HG03135 (cell line): ENCODE measurements around the gene TAOK1.
"Not testable (repeated sequence)": the region's sequence is repeated elsewhere in the genome, so short reads cannot be mapped to it uniquely, and the experiment has no call there.

ENCODE experiments used
- ATAC-seq: cut with Tn5 transposase; IDR thresholded peaks from one replicate; pipeline ENCODE4 v1.9.1; 2021; ENCODE audit warnings: mild to moderate bottlenecking, moderate library complexity; ENCODE audit not compliant: unreplicated experiment

Gene TAOK1

DNA sequence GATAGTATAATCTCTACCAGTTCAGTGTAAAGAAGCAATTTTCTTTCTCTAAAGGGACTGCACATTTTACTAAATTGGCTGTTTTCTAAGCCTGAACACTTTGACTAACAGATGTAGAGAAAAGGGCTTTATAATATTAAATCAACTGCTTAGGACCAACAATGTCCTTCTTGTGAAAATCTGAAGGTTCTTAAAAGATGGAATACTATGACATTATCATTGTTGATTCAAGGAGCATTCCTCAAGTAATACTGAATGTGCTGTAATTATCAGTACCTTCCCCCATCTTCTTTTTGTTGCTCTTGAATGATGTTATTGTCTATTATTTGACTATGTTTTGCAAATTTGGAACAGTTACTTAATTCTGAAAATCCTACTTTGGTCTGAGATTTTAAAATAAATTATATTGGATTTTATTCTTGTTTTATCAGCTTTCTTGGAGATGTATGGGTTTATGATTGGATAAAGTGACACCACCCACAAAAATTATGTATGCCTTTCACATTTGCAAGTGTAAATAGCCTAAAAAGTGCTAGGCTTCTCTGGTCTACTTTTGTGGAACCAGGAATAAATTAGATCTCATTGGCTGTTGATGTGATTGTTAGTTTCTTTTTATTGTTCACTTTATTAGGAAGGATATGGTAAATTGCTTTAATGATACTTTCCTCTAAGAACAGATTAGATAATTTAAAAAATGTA, 53.0 kb downstream of the TAOK1 start:
- no peak for ATAC-seq

DNA sequence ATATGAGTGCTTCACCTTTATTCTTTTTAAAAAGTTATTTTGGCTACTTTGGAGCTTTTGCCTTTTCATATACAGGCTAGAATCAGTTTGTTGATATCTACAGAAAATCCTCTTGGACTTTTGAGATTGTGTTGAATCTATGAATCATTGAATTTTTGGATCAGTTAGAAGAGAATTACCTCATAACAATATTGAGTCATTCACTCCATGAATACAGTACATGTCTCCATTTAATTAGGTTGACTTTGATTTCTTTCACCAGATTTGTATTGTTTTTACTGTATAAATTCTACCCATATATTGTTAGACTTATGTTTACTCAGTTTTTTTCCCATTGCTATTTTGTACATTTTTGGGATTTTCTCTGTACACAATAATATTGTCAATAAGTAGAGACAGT, 54.4 kb downstream of the TAOK1 start:
- ATAC-seq, result no peak

DNA sequence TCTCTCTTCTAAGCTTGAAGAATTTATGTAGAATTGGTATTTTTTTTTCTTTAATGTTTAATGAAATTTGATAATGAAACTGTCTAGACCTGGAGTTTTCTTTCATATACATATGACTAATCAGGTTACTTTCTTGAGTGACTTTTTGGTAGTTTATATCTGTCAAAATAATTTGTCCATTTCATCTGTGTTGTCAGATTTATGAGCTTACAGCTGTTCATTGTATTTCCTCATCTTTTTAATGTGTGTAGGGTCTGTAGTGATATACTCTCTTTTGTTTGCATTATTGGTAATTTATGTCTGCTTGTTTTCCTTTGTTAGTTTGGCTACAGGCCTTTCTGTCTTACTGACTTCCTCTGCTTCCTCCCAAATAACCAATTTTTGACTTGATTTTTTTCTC, 55.7 kb downstream of the TAOK1 start:
- no peak for ATAC-seq

DNA sequence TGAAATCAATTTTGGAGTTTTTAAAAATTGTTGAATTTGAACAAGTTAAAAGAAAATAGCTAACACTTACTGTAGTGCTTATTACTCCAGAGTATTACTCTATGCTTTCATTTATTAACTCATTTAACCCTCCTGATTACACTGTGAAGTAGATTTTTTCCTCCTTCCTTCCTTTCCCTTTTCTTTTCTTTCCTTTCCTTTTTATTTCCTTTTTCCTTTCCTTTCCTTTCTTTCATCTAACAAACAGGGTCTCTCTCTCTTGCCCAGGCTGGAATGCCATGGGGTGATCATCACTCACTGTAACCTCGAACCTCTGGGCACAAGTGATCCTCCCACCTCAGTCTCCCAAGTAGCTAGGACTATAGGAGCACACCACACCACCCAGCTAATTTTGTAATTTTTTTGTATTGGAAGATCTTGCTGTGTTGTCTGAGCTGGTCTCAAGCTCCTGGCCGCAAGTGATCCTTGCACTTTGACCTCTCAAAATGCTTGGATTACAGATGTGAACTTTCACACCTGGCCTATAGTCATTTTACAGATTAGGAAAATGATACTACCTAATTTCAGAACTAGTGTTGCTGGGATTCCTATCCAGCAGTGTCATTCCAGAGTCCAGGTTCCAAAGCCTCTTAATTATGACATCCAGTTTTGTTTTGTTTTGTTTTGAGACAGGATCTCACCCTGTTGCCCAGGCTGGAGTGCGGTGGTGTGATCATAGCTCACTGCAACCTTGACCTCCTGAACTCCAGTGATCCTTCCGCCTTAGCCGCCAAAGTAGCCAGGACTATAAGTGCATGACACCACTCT, 59.9 kb downstream of the TAOK1 start:
- no peak for ATAC-seq

DNA sequence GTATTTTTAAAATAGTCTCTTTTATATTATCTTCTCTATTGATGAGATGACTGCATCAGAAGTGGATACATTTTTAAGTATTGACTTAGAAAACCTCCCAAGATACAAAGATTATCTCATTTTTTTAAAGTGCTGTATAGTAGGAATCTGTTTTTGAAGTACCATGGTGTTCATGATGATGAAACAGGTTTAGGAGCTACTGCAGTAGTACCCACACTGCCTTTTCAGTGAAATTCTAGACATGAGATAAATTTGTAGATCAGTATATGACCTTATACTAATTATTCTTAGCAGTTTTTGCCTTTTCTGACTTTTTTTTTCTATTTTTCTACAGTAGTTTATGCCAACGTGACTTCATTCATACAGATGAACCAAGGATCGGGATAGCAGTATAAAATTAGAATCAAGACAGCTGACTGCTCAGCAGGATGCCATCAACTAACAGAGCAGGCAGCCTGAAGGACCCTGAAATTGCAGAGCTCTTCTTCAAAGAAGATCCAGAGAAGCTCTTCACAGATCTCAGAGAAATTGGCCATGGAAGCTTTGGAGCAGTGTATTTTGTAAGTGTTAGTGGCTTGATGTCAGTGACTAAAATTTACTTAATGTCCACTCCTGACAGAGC, 61.1 kb downstream of the TAOK1 start:
- ATAC-seq, result no peak

DNA sequence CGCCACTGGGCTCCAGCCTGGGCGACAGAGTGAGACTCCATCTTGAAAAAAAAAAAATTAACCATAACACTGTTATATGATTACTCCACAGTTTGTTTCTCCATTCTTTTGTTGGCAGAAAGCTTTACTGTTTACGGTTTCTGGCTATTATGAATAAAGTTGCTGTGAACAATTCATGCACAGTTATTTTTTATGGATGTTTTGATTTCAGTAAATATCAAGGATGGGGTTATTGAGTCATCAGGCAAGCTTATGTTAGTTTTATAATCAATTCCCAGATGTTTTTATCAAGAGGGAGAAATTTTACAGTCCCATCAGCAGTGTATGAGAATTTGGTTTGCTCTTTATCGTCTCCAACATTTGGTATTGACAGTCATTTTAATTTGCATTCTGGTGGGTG, 67.9 kb downstream of the TAOK1 start:
- no peak for ATAC-seq

DNA sequence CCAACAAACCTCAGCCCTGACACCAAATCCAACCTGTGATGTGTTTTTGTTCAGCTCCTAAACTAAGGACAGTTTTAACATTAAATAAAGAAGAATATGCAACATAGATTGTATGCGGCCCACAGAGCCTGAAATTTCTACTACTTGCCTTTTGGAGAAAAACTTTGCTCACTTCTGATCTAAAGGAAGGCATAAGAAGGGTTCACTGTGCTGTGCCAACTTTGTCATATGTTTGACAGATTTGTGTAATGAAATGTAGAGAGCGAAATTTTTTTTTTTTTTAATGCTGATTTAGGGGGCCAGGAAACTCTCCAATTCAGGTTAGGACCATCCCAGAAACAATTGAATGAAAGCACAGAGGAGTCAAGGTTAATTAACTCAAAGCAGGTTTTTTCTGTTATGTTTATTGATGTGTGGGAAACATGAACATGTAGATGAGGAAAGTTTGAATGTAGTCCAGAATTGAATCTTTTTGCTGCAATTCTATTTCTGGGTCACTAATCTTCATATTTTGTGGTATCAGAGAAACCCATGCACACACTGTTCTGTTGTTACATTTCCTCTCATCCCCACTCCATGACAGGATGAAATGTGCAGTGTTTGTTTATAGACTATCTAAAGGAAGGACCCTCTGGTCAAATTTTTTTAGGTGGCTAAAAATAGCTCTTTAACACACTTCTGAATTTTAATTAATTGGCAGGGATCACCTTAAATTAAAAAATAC, 71.5 kb downstream of the TAOK1 start:
- no peak for ATAC-seq

DNA sequence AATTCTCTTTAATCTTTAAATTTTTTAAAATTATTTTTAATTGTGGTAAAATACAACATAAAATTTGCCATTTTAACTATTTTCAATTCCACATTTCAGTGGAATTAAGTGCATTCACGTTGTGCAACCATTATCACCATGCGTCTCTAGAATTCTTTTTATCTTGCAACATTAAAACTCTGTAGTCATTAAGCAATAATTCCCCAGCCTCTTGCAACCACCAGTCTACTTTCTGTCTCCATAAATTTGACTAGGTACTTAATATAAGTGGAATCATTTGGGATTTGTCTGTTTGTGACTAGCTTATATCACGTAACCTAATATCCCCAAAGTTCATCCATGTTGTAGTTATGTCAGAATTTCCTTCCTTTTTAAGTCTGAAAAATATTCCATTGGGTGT, 79.1 kb downstream of the TAOK1 start:
- no peak for ATAC-seq

DNA sequence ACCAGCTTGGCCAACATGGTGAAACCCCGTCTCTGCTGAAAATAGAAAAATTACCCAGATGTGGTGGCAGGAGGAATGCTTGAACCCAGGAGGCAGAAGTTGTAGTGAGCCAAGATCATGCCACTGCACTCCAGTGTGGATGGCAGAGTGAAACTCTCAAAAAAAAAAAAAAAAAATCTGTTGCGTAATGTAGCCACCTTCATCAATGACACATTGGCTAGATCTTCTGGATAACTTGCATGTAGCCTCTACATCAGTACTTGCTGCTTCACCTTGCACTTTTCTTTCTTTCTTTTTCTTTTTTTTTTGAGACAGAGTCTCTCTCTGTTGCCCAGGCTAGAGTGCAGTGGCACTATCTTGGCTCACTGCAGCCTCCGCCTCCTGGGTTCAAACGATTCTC, 83.3 kb downstream of the TAOK1 start:
- not testable (repeated sequence) for ATAC-seq

DNA sequence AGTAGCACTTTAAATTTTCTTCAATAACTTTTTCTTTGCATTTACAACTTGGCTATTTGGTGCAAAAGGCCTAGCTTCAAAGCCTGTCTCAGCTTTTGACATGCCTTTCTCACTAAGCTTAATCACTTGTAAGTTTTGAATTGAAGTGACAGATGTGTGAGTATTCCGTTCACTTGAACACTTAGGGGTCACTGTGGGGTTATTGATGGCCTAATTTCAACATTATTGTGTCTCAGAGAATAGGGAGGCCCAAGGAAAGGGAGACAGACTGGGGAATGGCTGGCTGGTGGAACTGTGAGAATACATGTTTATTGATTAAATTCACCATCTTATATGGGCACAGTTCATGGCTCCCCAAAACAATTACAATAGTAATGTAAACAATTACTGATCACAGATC, 84.1 kb downstream of the TAOK1 start:
- ATAC-seq, result no peak

DNA sequence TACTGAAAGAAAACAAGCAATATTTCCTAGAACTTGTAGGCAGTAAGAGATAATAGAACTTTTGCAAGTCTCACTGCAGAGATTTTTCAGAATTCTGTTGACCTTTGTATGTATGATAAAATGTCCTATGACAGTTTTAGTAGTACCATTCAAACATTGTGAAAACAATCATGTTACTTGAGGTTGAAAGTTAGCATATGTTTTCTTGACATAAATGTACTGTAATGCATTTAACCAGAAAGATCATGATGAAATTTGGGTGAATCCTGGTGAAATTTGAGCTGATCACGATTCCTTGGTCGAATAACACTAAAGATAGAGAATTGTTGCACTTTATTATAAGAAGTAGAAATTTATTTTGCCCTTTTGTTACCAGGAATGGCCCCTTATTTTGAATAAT, 85.7 kb downstream of the TAOK1 start:
- no peak for ATAC-seq

DNA sequence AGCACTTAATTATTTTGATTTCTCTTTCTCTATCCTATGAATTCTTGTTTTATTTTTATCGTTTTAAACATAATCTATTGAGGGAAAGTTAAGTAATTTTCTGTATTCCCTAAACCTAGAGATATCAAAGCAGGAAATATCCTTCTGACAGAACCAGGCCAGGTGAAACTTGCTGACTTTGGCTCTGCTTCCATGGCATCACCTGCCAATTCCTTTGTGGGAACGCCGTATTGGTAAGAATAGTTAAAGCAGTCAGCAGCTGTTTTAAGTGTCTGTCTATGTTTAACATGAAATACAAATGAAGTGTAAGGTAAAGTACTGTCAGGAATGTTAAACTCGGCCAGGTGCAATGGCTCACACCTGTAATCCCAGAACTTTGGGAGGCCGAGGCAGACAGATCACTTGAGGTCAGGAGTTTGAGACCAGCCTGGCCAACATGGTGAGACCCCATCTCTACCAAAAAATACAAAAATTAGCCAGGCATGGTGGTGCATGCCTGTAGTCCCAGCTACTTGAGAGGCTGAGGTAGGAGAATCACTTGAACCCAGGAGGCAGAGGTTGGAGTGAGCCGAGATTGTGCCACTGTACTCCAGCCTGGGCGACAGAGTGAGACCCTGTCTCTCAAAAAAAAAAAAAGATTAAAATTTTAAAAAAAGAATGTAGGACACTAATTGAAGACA, 90.2 kb downstream of the TAOK1 start:
- not testable (repeated sequence) for ATAC-seq

DNA sequence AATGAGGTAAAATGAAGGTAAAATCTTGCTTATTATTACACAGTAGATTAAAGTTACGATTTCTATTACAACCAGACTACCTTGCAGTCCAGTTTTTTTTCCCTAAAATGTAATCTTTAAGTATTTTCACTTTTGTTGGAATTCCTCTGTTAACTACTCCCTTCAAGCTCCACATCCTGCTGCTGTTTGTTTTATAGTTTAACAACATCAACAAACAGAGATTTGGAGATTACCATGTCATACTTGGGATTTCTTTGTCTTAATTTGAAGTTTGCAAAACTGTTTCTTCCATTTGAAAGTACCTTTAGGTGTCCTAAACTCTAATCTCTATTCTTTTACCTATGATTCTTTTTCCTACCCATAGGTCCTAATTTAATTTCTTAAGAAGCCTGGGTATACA, 93.3 kb downstream of the TAOK1 start:
- no peak for ATAC-seq

DNA sequence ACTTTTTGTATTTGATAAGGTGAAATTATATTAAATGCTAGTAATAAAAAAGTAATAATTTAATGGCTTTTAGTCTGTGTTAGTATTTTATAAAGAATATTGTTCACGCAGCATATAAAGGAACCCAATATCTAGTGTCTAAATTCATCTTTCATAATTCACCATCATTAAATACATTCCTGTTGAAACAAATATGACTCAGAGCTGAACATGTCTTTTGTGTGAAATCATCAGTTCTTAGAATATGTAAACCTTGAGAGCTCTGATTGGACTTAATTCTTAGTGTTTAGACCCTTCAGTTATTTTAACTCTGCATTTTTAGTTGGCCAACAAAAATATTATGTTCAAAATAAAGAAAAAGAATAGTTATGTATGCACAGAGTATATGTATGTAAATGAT, 104.8 kb downstream of the TAOK1 start:
- ATAC-seq, result no peak

DNA sequence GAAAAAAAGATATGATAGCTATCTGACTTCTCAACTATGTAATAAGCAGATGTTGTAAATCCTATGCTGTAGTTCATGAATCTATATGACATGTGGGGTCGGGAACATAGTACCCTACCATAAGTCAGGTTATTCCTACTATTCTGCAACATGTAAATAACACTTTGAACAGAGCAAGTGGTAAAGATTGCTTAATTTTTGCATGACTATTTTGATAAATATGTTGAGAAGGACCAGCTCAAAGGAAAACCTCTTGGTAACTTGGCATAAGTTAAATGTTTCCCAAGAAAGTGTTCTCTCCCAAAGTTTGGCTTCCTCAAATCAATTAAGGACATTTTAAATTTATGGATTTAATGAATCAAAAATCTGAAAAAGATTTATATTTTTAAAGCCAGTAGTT, 114.5 kb downstream of the TAOK1 start:
- no peak for ATAC-seq

DNA sequence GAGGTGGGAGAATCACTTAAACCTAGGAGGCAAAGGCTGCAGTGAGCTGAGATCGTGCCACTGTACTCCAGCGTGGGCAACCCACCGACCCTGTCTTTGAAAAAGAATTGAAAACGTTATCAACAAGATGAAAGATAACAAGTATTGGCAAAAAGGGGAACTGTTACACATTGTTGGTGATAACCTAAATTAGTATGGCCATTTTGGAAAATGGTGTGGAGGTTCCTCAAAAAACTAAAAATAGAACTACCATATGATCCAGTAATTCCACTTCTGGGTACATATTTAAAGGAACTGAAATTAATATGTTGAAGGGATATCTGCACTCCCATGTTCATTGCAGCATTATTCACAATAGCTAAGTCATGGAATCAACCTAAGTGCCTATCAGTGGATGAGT, 115.7 kb downstream of the TAOK1 start:
- no peak for ATAC-seq

DNA sequence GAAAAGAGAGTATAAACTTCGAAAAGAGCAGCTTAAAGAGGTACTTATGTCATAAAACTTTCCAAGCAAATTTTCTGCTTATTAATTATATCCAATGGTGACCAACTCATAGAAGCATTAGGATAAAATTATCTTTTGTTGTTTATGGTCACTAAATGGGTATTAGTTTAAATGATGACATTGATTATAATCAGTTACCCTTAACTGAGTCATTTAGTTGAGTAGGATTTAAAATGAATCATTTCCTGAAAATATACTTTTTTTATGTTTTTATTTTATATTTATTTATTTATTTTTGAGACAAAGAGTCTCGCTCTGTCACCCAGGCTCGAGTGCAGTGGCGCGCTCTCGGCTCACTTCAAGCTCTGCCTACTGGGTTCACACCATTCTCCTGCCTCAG, 120.8 kb downstream of the TAOK1 start:
- ATAC-seq, result no peak

DNA sequence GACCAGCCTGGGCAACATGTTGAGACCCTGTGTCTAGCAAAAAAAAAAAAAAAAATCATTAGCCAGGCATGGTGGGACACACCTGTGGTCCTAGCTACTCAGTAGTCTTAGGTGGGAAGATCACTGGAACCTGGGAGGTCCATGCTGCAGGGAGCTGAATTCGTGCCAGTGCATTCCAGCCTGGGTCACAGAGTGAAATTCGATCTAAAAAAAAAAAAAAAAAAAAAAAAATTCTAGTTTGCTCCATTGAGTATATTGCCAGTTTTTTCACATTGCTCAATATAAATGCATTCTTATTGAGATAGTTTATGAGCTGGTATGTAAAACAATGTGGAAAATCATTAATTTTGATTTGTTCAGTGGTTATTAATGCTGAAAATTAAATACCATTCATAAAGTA, 124.6 kb downstream of the TAOK1 start:
- ATAC-seq, result no peak

DNA sequence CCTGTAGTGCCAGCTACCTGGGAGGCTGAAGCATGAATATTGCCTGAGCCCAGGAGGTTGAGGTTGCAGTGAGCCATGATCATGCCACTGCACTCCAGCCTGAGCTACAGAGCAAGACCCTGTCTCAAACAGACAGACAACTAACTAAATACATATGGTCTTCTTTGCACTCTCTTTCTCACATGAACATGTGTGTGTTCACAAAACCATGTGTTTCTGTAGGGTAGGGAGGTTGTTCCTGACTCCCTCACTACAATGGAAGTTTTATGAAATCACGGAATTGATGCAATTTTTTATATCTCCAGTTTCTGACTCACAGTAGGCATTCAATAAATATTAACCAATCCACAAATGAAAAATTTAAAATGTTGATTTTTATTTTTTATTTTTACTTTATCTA, 128.2 kb downstream of the TAOK1 start:
- no peak for ATAC-seq

DNA sequence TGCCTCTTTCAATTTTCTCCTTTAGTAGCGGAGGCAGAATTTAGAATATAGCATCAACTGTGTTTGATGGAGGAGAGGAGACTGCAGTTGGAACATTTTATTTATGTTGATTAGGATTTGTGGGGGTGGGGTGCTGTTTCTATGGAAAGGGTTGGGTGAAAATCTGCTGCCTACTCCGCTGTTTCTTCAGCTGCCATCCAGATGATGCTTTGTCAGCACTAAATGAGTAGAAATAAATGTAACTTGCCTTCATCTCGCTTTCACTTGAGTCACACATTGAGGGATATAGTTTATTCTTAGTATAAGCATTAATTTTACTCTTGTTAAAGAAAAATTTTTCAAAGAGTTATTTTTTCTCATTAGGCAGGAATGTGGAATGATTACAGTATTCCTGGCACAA, 134.5 kb downstream of the TAOK1 start:
- ATAC-seq, result no peak

DNA sequence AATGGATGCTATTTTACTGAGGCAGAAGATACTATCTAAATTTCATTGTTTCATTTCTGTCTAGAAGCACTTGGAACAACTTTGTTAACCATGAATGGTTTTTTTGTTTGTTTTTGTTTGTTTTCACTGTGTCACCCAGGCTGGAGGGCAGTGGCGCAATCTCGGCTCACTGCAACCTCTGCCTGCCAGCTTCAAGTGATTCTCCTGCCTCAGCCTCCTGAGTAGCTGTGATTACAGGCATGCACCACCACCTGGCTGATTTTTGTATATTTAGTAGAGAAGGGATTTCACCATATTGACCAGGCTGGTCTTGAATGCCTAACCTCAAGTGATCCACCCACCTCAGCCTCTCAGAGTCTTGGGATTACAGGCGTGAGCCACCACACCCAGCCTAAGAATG, 136.2 kb downstream of the TAOK1 start:
- ATAC-seq, result no peak
